Nephron progenitor cell (in vitro differentiated cells): ENCODE results near the gene TDRD9.

ENCODE experiments used
- DNase-seq: peaks from one replicate; pipeline ENCODE4 v3.0.0; 2021
- H3K27ac Mint-ChIP-seq: 2 replicates; pipeline ENCODE4 v1.8.0; 2021; ENCODE audit warnings: mild to moderate bottlenecking, moderate library complexity, mixed read lengths
- H3K27me3 Mint-ChIP-seq: 2 replicates; pipeline ENCODE4 v1.8.0; 2021; ENCODE audit warnings: mild to moderate bottlenecking, low read depth, mixed read lengths; ENCODE audit not compliant: poor library complexity
- H3K36me3 Mint-ChIP-seq: 2 replicates; pipeline ENCODE4 v1.8.0; 2021; ENCODE audit warnings: low read depth, mixed read lengths
- H3K4me1 Mint-ChIP-seq: 2 replicates; pipeline ENCODE4 v1.8.0; 2021; ENCODE audit warnings: mixed read lengths
- H3K4me3 Mint-ChIP-seq: 2 replicates; pipeline ENCODE4 v1.8.0; 2021; ENCODE audit warnings: mild to moderate bottlenecking, moderate library complexity, mixed read lengths
- H3K9me3 Mint-ChIP-seq: 2 replicates; pipeline ENCODE4 v1.8.0; 2021; ENCODE audit warnings: mild to moderate bottlenecking, moderate library complexity, mixed read lengths
- CTCF ChIP-seq: fragments of 200-600 bp; sonication (generic); IDR thresholded peaks from 2 replicates; pipeline ENCODE4 v1.5.0; 2021; ENCODE audit warnings: antibody characterized with exemption

TDRD9 gene

DNA sequence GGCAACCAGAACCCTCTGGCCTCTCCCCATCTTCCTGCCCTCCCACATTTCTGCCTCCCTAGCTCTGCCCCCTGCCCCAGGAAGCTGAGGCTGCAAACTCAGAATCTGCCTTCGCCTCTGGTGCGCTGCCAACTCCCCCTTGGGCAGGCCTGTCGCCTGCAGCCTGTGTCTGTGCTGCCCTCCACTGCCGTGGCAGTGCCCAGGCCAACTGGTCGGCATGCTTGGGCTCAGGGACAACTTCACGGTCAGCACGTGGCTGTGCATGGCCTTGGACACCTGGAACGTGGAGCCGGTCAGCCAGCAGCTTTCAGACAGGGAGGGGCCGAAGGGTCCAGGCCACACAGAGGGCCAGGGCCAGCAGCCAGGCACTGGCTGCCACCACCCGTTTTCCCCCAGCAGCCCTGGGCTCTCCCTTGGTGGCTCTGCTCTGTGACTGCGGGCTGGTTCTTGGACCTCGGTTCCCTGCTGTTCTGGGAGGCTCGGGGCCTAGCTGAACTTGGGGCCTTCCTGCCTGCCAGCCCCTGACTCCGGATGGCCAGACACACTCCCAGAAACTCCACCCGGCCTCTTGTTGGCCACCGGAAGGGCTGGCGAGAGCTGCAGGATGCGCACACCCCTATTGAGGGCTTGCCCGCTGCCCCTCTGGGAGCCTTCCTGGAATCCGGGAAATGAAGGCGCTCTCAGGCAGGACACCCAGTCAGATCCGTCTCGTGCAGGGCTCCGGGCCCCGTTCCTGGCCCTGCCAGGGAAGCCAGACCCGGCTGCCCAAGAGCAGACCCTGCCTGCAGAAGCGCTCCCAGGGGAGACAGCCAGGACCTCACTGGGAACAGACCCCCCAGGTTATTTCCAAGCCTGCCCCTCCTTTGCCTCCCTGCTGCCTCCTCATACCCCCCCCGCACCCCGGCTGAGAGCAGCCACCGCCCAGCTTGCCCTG, 46.7 kb upstream of the TDRD9 start:
- Mint-ChIP-seq H3K36me3 (no peaks in the 10 kb centered on the region), H3K4me1 (peaks cover 63% of the 10 kb centered on the region), H3K27me3 (peaks cover 6% of the 10 kb centered on the region), H3K27ac (no peak overlapping the region), H3K4me3 (peak overlapping the region; percentile 34), H3K9me3 (no peaks in the 10 kb centered on the region)
- DNase-seq, result no peak
- TF ChIP-seq CTCF, result no peak

GRCh38 chr14:103882503-103883262, 45.6 kb upstream of the TDRD9 start:
- Mint-ChIP-seq H3K4me3 (no peak overlapping the region), H3K36me3 (no peaks in the 10 kb centered on the region), H3K4me1 (peaks cover 61% of the 10 kb centered on the region), H3K9me3 (no peaks in the 10 kb centered on the region), H3K27me3 (peaks cover 6% of the 10 kb centered on the region), H3K27ac (no peak overlapping the region)
- no peak for TF ChIP-seq CTCF
- no peak for DNase-seq

GRCh38 chr14:103883263-103883523, 45.1 kb upstream of the TDRD9 start:
- no peak for TF ChIP-seq CTCF
- Mint-ChIP-seq H3K36me3 (no peaks in the 10 kb centered on the region), H3K27ac (no peak overlapping the region), H3K9me3 (no peaks in the 10 kb centered on the region), H3K4me3 (no peak overlapping the region), H3K4me1 (peaks cover 61% of the 10 kb centered on the region), H3K27me3 (peaks cover 6% of the 10 kb centered on the region)
- no peak for DNase-seq

- H3K36me3 Mint-ChIP-seq, result no peaks in the 10 kb centered on the region
- H3K9me3 Mint-ChIP-seq, result no peaks in the 10 kb centered on the region
- no peak overlapping the region for H3K4me3 Mint-ChIP-seq
- peaks cover 44% of the 10 kb centered on the region for H3K4me1 Mint-ChIP-seq
- peaks cover 6% of the 10 kb centered on the region for H3K27me3 Mint-ChIP-seq
- H3K27ac Mint-ChIP-seq, result no peak overlapping the region
- DNase-seq, result no peak
- TF ChIP-seq CTCF, result no peak
Observed at GRCh38 chr14:103884854-103885253, 43.4 kb upstream of the TDRD9 start.

DNA sequence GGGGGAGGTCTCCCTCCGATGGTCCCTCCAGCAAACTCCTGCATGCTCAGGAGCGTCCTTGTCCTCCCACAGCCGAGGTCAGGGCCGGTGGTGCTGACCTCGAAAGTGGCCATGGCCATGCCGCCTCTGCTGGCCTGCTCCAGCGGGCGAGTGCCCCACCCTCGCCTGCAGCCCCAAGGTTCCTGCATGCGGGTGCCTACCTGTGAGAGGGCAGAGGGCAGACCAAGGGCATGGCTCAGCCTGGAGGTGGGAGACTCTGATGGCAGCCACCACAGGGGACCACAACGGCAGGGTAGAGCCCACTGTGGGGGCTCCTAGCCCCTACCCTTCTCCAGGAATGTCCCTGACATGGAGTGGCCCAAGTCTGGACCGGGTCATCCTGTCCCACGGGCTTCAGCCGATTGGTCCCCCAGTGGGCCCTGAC, 42.7 kb upstream of the TDRD9 start:
- Mint-ChIP-seq H3K9me3 (no peaks in the 10 kb centered on the region), H3K4me1 (peaks cover 38% of the 10 kb centered on the region), H3K4me3 (no peak overlapping the region), H3K27ac (no peak overlapping the region), H3K27me3 (peaks cover 6% of the 10 kb centered on the region), H3K36me3 (no peaks in the 10 kb centered on the region)
- no peak for TF ChIP-seq CTCF
- DNase-seq, result no peak
